Measurements from ENCODE around the gene H3-3A.

Gene H3-3A

DNA sequence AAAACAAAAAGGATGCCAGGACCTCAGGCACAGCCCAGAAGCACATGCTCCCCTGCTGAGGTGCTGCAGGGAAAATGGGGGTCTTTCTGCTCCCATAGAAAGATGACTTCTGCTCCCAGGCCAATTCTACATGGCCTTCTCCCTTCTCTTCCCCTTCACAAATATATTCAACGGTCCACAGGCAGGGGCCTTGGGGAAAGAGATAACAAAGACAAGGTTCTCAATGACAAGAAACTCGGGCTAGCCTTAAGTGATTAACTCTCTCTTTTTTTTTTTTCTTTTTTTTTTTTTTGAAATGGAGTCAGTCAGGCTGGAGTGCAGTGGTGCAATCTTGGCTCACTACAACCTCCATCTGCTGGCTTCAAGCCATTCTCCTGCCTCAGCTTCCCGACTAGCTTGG, 54.2 kb downstream of the H3-3A start:
- DNase-seq: no peak

DNA sequence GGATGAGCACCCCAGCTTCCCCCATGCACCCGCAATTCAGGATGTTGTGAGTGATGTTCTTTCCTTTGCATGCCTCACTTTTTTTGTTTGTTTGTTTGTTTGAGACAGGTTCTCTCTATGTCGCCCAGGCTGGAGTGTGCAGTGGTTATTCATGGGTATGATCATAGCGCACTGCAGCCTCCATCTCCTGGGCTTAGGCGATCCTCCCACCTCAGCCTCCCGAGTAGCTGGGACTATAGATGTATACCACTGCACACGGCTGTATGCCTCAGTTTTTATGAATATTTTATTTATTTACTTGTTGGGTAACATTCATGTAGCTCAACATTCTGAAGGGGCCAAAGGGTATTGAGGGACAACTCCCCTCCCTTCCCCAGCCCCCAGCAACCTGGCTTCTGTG, 54.8 kb downstream of the H3-3A start:
- DNase-seq: no peak

DNA sequence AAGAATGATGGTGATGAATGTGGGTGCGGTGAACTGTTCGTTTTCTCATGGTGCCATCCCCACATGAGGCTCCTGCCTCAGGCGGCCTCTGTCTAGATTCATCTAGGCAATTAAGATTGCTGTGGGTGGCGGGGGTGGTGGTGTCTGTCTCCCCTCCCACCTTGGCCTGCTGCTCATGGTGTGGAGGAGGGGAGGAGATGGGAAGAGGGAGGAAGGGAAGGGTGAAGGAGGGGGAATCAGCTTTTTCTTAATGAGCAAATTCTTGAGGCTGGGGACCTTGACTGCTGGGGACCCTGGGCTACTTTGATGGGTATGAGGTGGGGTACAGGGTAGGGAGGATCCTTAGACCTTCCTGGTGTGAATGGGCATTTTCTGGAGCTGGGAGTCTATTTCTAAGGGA, 55.8 kb downstream of the H3-3A start:
- no peak for DNase-seq

DNA sequence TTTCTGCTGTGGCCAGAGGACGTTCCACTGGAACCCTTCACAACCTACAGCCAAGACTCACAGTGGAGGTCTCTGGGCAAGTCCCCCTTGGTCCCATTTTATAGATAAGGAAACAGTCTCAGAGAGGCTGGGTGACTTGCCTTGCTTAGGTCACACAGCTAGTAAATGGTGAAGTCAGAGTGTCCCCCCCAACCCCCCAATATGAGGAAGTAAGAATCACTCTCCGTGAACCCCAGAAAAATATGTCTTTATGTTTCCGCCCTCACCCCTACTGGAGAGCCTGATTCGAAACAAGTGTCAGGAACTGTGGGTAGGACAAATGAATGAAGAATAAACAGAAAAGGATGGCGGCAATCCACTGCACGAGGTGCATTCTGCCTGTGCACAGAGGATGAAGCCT, 56.7 kb downstream of the H3-3A start:
- DNase-seq: no peak

DNA sequence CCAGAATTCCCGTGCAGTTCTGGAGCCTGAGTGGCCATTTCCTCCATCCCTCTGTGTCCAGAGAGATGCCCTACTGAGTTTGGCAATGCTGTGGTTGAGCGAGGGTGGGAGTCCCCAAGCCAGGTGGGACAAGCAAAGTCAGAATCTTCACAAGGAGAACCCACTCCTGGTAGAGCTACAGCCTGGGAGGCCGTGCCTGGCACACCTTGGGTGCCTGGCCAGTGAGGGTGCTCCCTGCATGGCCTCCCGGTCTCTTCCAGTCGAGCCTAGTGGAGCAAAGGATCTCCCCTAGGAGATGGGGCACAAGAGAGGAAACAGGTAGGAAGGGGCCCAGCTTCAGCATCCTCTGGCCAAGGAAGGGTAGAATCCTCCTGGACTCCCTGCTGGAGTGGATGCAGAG, 57.9 kb downstream of the H3-3A start:
- DNase-seq: no peak

DNA sequence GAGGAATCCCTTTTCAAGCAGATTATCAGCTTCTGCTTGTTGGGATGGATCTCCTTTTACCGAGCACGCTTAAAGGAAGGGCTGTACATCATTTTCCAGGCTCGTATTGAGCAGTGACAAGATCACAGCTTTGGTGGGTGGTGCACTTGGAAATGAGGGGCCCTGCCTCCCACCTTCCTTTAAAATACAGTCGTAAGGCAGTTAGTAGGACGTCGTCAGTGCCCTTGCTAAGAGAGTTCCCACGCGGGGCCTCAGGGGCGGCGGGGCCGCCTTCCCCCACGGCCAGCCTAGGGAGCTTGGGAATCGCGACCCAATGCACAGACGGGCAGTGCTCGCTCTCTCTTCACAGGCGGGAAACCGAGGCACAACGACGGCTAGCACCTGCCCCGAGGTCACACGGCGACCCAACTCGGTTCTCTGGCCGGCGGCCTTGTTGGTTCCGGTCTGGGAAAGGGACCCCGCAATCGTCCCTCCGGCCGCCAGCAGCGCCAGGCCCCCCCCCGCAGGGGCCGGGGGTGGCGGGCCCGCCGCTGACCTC, 58.6 kb downstream of the H3-3A start:
- no peak for DNase-seq

Measured in NCI-H1092 treated with DMSO at 0.1 percent for 48 hours (cell line).